Right lobe of liver (tissue), 4 donors: ENCODE data around the gene SMARCB1.

Experiments
- POLR2A ChIP-seq: fragments of 450-650 bp; IDR thresholded peaks from one replicate; pipeline ENCODE4 v1.6.1; 2017; ENCODE audit warnings: antibody characterized with exemption, mild to moderate bottlenecking
- TF ChIP-seq, protein P1 (sequence below), 4 donors: fragments of 200-600 bp in 3 of 4; fragments of 450-650 bp in 1 of 4; IDR thresholded peaks; one replicate each; pipeline versions ENCODE4 v1.5.1 to v1.8.0; 2016 to 2022; ENCODE audit warnings: antibody characterized with exemption in 4 of 4, mild to moderate bottlenecking in 2 of 4
- donor health status: DM: no; HTN: no; CAD: no.
- donor health status: DM: no; HTN: no; CAD: no.
- donor health status: DM: no; HTN: yes; CAD: no.

DNA sequence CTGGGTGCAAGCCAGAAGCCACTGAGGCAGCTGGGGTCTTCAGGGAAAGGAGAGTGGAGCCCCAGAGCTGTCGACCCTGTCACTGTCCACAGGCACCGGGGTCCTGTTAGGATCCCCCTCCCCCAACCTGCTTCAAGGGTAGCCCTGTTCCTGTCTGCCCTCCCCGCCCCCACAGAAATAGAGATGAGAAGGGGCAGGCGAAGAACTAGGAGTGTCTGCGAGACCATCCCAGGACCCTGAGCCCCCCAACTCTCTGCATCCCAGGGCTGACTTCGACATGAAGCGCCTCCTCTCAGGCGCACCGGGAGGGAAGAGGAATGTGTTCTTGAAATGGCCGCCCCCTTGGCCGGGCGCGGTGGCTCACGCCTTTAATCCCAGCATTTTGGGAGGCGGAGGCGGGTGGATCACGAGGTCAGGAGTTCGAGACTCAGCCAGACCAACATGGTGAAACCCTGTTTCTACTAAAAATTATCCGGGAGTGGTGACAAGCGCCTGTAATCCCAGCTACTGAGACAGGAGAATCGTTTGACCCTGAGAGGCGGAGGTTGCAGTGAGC is 35.2 kb upstream of the SMARCB1 start:
- TF ChIP-seq, protein P1, sequence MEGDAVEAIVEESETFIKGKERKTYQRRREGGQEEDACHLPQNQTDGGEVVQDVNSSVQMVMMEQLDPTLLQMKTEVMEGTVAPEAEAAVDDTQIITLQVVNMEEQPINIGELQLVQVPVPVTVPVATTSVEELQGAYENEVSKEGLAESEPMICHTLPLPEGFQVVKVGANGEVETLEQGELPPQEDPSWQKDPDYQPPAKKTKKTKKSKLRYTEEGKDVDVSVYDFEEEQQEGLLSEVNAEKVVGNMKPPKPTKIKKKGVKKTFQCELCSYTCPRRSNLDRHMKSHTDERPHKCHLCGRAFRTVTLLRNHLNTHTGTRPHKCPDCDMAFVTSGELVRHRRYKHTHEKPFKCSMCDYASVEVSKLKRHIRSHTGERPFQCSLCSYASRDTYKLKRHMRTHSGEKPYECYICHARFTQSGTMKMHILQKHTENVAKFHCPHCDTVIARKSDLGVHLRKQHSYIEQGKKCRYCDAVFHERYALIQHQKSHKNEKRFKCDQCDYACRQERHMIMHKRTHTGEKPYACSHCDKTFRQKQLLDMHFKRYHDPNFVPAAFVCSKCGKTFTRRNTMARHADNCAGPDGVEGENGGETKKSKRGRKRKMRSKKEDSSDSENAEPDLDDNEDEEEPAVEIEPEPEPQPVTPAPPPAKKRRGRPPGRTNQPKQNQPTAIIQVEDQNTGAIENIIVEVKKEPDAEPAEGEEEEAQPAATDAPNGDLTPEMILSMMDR (IDR thresholded peaks at IDR 0.05), result no peak
- TF ChIP-seq POLR2A, result no peak
